GM19452 (cell line): ENCODE measurements around the gene CNNM2.
"Not testable (repeated sequence)": the region's sequence is repeated elsewhere in the genome, so short reads cannot be mapped to it uniquely, and the experiment has no call there.

ENCODE experiments used
- ATAC-seq: cut with Tn5 transposase; IDR thresholded peaks from one replicate; pipeline ENCODE4 v1.9.1; 2021; ENCODE audit not compliant: unreplicated experiment

The CNNM2 gene

DNA sequence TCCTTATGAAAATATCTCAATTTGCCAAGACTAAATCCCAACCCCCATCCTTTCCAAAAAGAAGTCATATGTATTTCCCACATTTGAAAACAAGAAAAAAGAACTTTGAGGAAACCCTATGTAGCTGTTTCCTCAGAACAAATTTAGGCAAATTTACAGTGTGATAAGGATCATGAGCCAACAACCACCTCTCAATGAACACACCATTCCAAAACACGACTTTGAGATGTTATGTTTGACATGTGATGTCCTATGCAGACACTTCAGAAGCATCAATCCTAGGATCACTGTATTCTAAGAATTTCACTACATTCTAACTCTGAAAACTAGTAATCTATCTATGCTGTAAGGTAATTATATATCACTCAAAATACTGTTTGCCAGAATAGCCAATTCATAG lies 212.8 kb downstream of the CNNM2 start:
- no peak for ATAC-seq

DNA sequence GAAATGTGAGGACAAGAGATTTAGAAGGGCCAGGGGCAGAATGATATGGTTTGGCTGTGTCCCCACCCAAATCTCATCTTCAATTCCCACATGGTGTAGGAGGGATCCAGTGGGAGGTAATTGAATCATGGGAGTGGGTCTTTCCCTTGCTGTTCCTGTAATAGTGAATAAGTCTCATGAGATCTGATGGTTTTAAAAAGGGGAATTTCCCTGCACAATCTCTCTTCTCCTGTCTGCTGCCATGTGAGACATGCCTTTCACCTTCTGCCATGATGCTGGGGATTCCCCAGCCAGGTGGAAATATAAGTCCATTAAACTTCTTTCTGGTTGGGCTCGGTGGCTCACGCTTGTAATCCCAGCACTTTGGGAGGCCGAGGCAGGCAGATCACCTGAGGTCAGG lies 217.1 kb downstream of the CNNM2 start:
- ATAC-seq, result not testable (repeated sequence)

DNA sequence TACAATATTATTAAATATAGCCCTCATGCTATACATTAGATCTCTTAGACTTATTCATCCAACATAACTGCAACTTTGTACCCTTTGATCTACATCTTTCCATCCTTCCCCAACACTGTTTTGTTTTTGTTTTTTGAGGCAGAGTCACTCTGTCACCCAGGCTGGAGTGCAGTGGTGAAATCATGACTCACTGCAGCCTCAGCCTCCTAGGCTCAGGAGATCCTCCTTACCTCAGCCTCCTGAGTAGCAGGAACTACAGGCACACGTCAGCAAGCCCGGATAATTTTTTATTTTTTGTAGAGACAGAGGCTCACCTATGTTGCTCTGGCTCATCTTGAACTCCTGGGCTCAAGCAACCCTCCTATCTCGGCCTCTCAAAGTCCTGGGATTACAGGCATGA lies 221.7 kb downstream of the CNNM2 start:
- ATAC-seq, result no peak
